Neural cell (in vitro differentiated cells): ENCODE measurements around the gene CPEB3. TPM values are rescaled to one million over a fixed set of nuclear protein-coding genes. Genes with fewer than 3 reads are reported as not detected.

ENCODE experiments used
- H2AFZ ChIP-seq: fragments of 200-600, 300-800 bp; sonication (generic), shearing (Covaris generic); 2 replicates; pipeline ENCODE4 v1.6.0; 2014; ENCODE audit warnings: low read depth, mild to moderate bottlenecking, antibody characterized with exemption, low read length, moderate library complexity
- H3F3A ChIP-seq: fragments of 200-600 bp; shearing (Covaris generic); 2 replicates; pipeline ENCODE4 v1.6.1; 2016; ENCODE audit warnings: mild to moderate bottlenecking, moderate library complexity, mixed read lengths, antibody characterized with exemption, low read length; ENCODE audit not compliant: insufficient read depth, poor library complexity, severe bottlenecking
- H3K27ac ChIP-seq: fragments of 200-600, 300-800 bp; sonication (generic), shearing (Covaris generic); 2 replicates; pipeline ENCODE4 v1.5.1; 2014; ENCODE audit warnings: mild to moderate bottlenecking, low read length, moderate library complexity
- H3K27me3 ChIP-seq: fragments of 300-800, 200-600 bp; sonication (generic), shearing (Covaris generic); 2 replicates; pipeline ENCODE4 v1.6.0; 2014; ENCODE audit warnings: mild to moderate bottlenecking, low read depth, low read length, moderate library complexity; ENCODE audit not compliant: insufficient read depth
- H3K36me3 ChIP-seq: fragments of 300-800, 200-600 bp; sonication (generic), shearing (Covaris generic); 2 replicates; pipeline ENCODE4 v1.5.1; 2014; ENCODE audit warnings: mild to moderate bottlenecking, antibody characterized with exemption, low read length, moderate library complexity; ENCODE audit not compliant: insufficient read depth
- H3K4me2 ChIP-seq: fragments of 300-800, 200-600 bp; sonication (generic), shearing (Covaris generic); 2 replicates; pipeline ENCODE4 v1.6.0; 2014; ENCODE audit warnings: mild to moderate bottlenecking, low read length
- H3K4me3 ChIP-seq: fragments of 300-800, 200-600 bp; sonication (generic), shearing (Covaris generic); 2 replicates; pipeline ENCODE4 v1.5.1; 2014; ENCODE audit warnings: mild to moderate bottlenecking, low read length, moderate library complexity
- H3K79me2 ChIP-seq: fragments of 200-600 bp; shearing (Covaris generic); replicated peaks from 2 replicates; pipeline ENCODE4 v1.6.0; 2014; ENCODE audit warnings: mild to moderate bottlenecking, low read length, moderate library complexity; ENCODE audit not compliant: insufficient read depth
- H3K9ac ChIP-seq: fragments of 300-800, 200-600 bp; sonication (generic), shearing (Covaris generic); 2 replicates; pipeline ENCODE4 v1.6.1; 2016; ENCODE audit warnings: mild to moderate bottlenecking, low read length, mixed read lengths
- H3K9me2 ChIP-seq: fragments of 200-600 bp; shearing (Covaris generic); 2 replicates; pipeline ENCODE4 v1.6.1; 2016; ENCODE audit warnings: mild to moderate bottlenecking, low read length, mixed read lengths; ENCODE audit not compliant: insufficient read depth
- H3K9me3 ChIP-seq: fragments of 200-600, 300-800 bp; sonication (generic), shearing (Covaris generic); 2 replicates; pipeline ENCODE4 v1.6.1; 2016; ENCODE audit warnings: mild to moderate bottlenecking, mixed run types, low read length, moderate library complexity, mixed read lengths
- H4K20me1 ChIP-seq: fragments of 200-600 bp; shearing (Covaris generic); 2 replicates; pipeline ENCODE4 v1.6.1; 2016; ENCODE audit warnings: mild to moderate bottlenecking, mixed run types; ENCODE audit not compliant: insufficient read depth
- EP300 ChIP-seq: fragments of 450-650 bp; conservative IDR thresholded peaks from 2 replicates; pipeline ENCODE4 v1.6.1; 2014; ENCODE audit warnings: antibody characterized with exemption, mild to moderate bottlenecking, moderate library complexity; ENCODE audit not compliant: poor library complexity, severe bottlenecking
- EZH2 ChIP-seq: fragments of 200-600, 300-800 bp; shearing (Covaris generic), sonication (generic); IDR thresholded peaks from 2 replicates; pipeline ENCODE4 v1.6.1; 2014; ENCODE audit warnings: antibody characterized with exemption, low read length, borderline replicate concordance, mild to moderate bottlenecking; ENCODE audit not compliant: insufficient read depth, poor library complexity, severe bottlenecking
- MXI1 ChIP-seq: fragments of 450-650 bp; conservative IDR thresholded peaks from 2 replicates; pipeline ENCODE4 v1.6.1; 2014; ENCODE audit warnings: antibody characterized with exemption, mild to moderate bottlenecking; ENCODE audit not compliant: poor library complexity, severe bottlenecking
- POLR2AphosphoS5 ChIP-seq: IDR thresholded peaks from 2 replicates; pipeline ENCODE4 v1.6.1; 2012
- RAD21 ChIP-seq: fragments of 450-650 bp; conservative IDR thresholded peaks from 2 replicates; pipeline ENCODE4 v1.6.1; 2014; ENCODE audit warnings: antibody characterized with exemption, mild to moderate bottlenecking, moderate library complexity
- SMC3 ChIP-seq: fragments of 450-650 bp; conservative IDR thresholded peaks from 2 replicates; pipeline ENCODE4 v1.6.1; 2014; ENCODE audit warnings: antibody characterized with exemption, mild to moderate bottlenecking, moderate library complexity; ENCODE audit not compliant: poor library complexity
- TAF1 ChIP-seq: IDR thresholded peaks from 2 replicates; pipeline ENCODE4 v1.6.1; 2012; ENCODE audit warnings: low read depth
- polyA plus RNA-seq: library from polyadenylated mRNA; depleted of rRNA; stranded (reverse); fragments of >200 nt; gene quantifications from 2 replicates; pipeline ENCODE4 v1.2.3, GENCODE V29; 2014
- TF ChIP-seq, protein P1 (sequence below): fragments of 450-650 bp; IDR thresholded peaks from 2 replicates; pipeline ENCODE4 v1.5.1; 2014; ENCODE audit warnings: antibody characterized with exemption, mild to moderate bottlenecking, moderate library complexity; ENCODE audit not compliant: poor library complexity, severe bottlenecking
- TF ChIP-seq, protein P2 (sequence below): IDR thresholded peaks from 2 replicates; pipeline ENCODE4 v1.6.1; 2012; ENCODE audit warnings: borderline replicate concordance

CPEB3 gene
- polyA plus RNA-seq, 1 donor from 2014 or later, result 20.0 TPM

DNA sequence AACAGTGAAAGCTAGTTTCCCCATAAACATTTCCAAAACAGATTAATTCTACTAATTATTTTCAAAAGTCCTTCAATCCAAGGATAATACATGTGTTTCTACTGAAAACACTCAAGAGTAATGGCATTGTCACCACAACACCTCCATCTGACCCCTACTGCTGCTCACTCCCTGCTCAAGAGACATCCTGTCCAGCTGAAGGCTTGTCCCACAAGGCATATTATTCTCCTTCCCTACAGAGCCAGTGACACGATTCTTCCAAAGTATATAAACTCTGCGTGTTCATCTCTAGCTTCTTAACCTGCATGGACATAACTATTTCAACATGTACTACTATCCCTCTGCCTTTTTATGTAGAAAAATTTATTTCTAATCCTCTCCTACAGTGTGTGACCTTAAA lies 182.1 kb downstream of the CPEB3 start:
- TF ChIP-seq POLR2AphosphoS5, result no peak
- TF ChIP-seq, protein P1, sequence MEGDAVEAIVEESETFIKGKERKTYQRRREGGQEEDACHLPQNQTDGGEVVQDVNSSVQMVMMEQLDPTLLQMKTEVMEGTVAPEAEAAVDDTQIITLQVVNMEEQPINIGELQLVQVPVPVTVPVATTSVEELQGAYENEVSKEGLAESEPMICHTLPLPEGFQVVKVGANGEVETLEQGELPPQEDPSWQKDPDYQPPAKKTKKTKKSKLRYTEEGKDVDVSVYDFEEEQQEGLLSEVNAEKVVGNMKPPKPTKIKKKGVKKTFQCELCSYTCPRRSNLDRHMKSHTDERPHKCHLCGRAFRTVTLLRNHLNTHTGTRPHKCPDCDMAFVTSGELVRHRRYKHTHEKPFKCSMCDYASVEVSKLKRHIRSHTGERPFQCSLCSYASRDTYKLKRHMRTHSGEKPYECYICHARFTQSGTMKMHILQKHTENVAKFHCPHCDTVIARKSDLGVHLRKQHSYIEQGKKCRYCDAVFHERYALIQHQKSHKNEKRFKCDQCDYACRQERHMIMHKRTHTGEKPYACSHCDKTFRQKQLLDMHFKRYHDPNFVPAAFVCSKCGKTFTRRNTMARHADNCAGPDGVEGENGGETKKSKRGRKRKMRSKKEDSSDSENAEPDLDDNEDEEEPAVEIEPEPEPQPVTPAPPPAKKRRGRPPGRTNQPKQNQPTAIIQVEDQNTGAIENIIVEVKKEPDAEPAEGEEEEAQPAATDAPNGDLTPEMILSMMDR, result no peak
- TF ChIP-seq MXI1, result no peak
- TF ChIP-seq, protein P2, sequence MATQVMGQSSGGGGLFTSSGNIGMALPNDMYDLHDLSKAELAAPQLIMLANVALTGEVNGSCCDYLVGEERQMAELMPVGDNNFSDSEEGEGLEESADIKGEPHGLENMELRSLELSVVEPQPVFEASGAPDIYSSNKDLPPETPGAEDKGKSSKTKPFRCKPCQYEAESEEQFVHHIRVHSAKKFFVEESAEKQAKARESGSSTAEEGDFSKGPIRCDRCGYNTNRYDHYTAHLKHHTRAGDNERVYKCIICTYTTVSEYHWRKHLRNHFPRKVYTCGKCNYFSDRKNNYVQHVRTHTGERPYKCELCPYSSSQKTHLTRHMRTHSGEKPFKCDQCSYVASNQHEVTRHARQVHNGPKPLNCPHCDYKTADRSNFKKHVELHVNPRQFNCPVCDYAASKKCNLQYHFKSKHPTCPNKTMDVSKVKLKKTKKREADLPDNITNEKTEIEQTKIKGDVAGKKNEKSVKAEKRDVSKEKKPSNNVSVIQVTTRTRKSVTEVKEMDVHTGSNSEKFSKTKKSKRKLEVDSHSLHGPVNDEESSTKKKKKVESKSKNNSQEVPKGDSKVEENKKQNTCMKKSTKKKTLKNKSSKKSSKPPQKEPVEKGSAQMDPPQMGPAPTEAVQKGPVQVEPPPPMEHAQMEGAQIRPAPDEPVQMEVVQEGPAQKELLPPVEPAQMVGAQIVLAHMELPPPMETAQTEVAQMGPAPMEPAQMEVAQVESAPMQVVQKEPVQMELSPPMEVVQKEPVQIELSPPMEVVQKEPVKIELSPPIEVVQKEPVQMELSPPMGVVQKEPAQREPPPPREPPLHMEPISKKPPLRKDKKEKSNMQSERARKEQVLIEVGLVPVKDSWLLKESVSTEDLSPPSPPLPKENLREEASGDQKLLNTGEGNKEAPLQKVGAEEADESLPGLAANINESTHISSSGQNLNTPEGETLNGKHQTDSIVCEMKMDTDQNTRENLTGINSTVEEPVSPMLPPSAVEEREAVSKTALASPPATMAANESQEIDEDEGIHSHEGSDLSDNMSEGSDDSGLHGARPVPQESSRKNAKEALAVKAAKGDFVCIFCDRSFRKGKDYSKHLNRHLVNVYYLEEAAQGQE, result no peak
- no peak for TF ChIP-seq EP300
- no peak for TF ChIP-seq TAF1
- TF ChIP-seq SMC3, result no peak
- no peak for TF ChIP-seq EZH2
- no peak for TF ChIP-seq RAD21
- Histone ChIP-seq H3K9ac (no peak overlapping the region), H3K9me2 (no peaks in the 10 kb centered on the region), H4K20me1 (peaks cover under 1% of the 10 kb centered on the region), H3K27me3 (no peaks in the 10 kb centered on the region), H3K4me2 (no peak overlapping the region), H3K36me3 (no peaks in the 10 kb centered on the region), H3F3A (no peaks in the 10 kb centered on the region), H3K27ac (no peak overlapping the region), H3K79me2 (peaks cover 4% of the 10 kb centered on the region), H2AFZ (no peak overlapping the region), H3K4me3 (no peak overlapping the region), H3K9me3 (no peaks in the 10 kb centered on the region)

DNA sequence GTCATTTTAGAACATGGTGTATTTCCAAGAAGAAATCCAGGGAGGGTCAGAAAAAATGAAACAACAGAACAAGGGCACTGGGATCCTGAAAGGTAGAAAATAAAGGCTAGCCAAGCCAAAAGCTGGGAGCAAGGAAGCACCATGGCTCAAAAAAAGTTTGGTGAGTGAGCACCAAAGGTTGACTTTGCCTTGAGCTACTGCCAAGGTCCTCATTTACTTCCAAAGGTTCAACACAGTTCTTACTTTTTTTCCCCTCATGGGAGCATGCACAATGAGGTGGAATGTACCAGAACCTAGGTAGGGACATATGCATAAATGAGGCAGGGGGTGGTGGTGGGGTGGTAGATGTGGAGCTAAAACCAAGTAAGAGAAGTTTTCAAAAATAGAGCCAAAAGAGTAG lies 182.8 kb downstream of the CPEB3 start:
- H3K4me3 ChIP-seq, result no peak overlapping the region
- no peaks in the 10 kb centered on the region for H3F3A ChIP-seq
- no peak overlapping the region for H3K4me2 ChIP-seq
- H3K79me2 ChIP-seq, result peaks cover 4% of the 10 kb centered on the region
- H3K9me2 ChIP-seq, result no peaks in the 10 kb centered on the region
- H3K9ac ChIP-seq, result no peak overlapping the region
- TF ChIP-seq SMC3 (no peak), MXI1 (no peak), EP300 (no peak), RAD21 (no peak), POLR2AphosphoS5 (no peak), EZH2 (no peak), TAF1 (no peak)
- TF ChIP-seq, protein P2, result no peak
- TF ChIP-seq, protein P1, result no peak
- H3K36me3 ChIP-seq, result no peaks in the 10 kb centered on the region
- H3K27me3 ChIP-seq, result no peaks in the 10 kb centered on the region
- H2AFZ ChIP-seq, result no peak overlapping the region
- no peaks in the 10 kb centered on the region for H3K9me3 ChIP-seq
- H3K27ac ChIP-seq, result no peak overlapping the region
- H4K20me1 ChIP-seq, result peaks cover 6% of the 10 kb centered on the region
